ENCODE measurements around the gene RANBP1.

Gene RANBP1

GRCh38 chr22:20175597-20175900, 59.6 kb downstream of the RANBP1 start:
- DNase-seq = no peak

GRCh38 chr22:20176421-20177085, 60.6 kb downstream of the RANBP1 start:
- no peak for DNase-seq

Data from SW 1271 (cell line).